Right ventricle myocardium superior (tissue), 1 donor: ENCODE measurements around the gene FMN1. TPM values are rescaled to one million over a fixed set of nuclear protein-coding genes. Genes with fewer than 3 reads are reported as not detected.

Experiments used
- ATAC-seq: fragments of 200-7000 bp; cut with Tn5 transposase; one replicate; pipeline ENCODE4 v1.9.1; 2020; ENCODE audit warnings: mild to moderate bottlenecking; ENCODE audit not compliant: poor library complexity
- DNase-seq: peaks from one replicate; pipeline ENCODE4 v3.0.0-alpha.2; 2020
- intact Hi-C: fragments of 100-400 bp; cut with DNase I; formaldehyde crosslinking; loops from one replicate; pipeline ENCODE4 v1.11.2; 2022
- total RNA-seq: library from RNA; stranded (reverse); fragmentation: NEBNext Ultra II Directional; extraction: Animal tissue kit (Norgen Biotek cat#: 25700); gene quantifications from one replicate; pipeline ENCODE4 v1.2.1, GENCODE V29; 2021
- donor health status: DM: no; HTN: yes; CAD: no; lungs with severe emphysema.

FMN1 gene
- total RNA-seq, 1 donor from 2014 or later = 2.9 TPM

- no peak for ATAC-seq
- intact Hi-C loops = no loop called here
- no peak for DNase-seq
These were observed 415.9 kb downstream of the FMN1 start for GRCh38 chr15:32778391-32779176.

- intact Hi-C loops = no loop called here
- ATAC-seq (no peak), DNase-seq (no peak)
These were observed 419.4 kb downstream of the FMN1 start for GRCh38 chr15:32775103-32775502.

- intact Hi-C loops = no loop called here
- DNase-seq (no peak), ATAC-seq (no peak)
These were observed 420.5 kb downstream of the FMN1 start for GRCh38 chr15:32774022-32774421.

- intact Hi-C loops = no loop called here
- ATAC-seq = no peak
- no peak for DNase-seq
These were observed 427.3 kb downstream of the FMN1 start for GRCh38 chr15:32767236-32767635.

- ATAC-seq = no peak
- intact Hi-C loops = no loop called here
These were observed 428.4 kb downstream of the FMN1 start for GRCh38 chr15:32766101-32766500.

GRCh38 chr15:32765236-32765635, 429.3 kb downstream of the FMN1 start:
- intact Hi-C loops = no loop called here

More at GRCh38 chr15:32766101-32766500, 428.4 kb downstream of the FMN1 start:
- no peak for DNase-seq

GRCh38 chr15:32763295-32763694, 431.2 kb downstream of the FMN1 start:
- intact Hi-C loops = no loop called here
- ATAC-seq (no peak), DNase-seq (no peak)

More at GRCh38 chr15:32765236-32765635, 429.3 kb downstream of the FMN1 start:
- DNase-seq = no peak
- no peak for ATAC-seq

- no peak for ATAC-seq
- DNase-seq = no peak
- intact Hi-C loops = no loop called here
These were observed 437.1 kb downstream of the FMN1 start for GRCh38 chr15:32757426-32757825.

- no peak for ATAC-seq
- intact Hi-C loops = no loop called here
- no peak for DNase-seq
These were observed 443.5 kb downstream of the FMN1 start for GRCh38 chr15:32750979-32751378.

GRCh38 chr15:32747921-32748342, 446.6 kb downstream of the FMN1 start:
- ATAC-seq (no peak), DNase-seq (no peak)
- intact Hi-C loops = no loop called here

- ATAC-seq (no peak), DNase-seq (no peak)
- intact Hi-C loops = no loop called here
These were observed 448.2 kb downstream of the FMN1 start for GRCh38 chr15:32746116-32746857.

- intact Hi-C loops = no loop called here
- ATAC-seq (no peak), DNase-seq (no peak)
These were observed 450.9 kb downstream of the FMN1 start for GRCh38 chr15:32743411-32744140.

GRCh38 chr15:32739522-32740063, 454.9 kb downstream of the FMN1 start:
- DNase-seq (no peak), ATAC-seq (no peak)
- intact Hi-C loops = no loop called here

- ATAC-seq (no peak), DNase-seq (no peak)
- intact Hi-C loops = no loop called here
These were observed 455.8 kb downstream of the FMN1 start for GRCh38 chr15:32738666-32739065.

GRCh38 chr15:32737304-32737703, 457.2 kb downstream of the FMN1 start:
- intact Hi-C loops = no loop called here
- DNase-seq = no peak
- no peak for ATAC-seq

GRCh38 chr15:32736701-32737061, 457.8 kb downstream of the FMN1 start:
- intact Hi-C loops = no loop called here
- DNase-seq = no peak

GRCh38 chr15:32735989-32736700, 458.4 kb downstream of the FMN1 start:
- intact Hi-C loops = no loop called here
- no peak for DNase-seq
- no peak for ATAC-seq

More at GRCh38 chr15:32736701-32737061, 457.8 kb downstream of the FMN1 start:
- no peak for ATAC-seq

- no peak for DNase-seq
- intact Hi-C loops = no loop called here
- ATAC-seq = no peak
These were observed 461.2 kb downstream of the FMN1 start for GRCh38 chr15:32733281-32733680.
